PC-9 (cell line): ENCODE data around the gene INHBE. TPM values are rescaled to one million over a fixed set of nuclear protein-coding genes. Genes with fewer than 3 reads are reported as not detected.
A peak's percentile ranks its signal among the peaks of the same experiment; 100 is the strongest.

Source experiments
- BruUV-seq: library from RNA; stranded (reverse); fragments of 400-500 nt; replicated peaks from 2 replicates; lab custom pipeline; 2021; lab: Mats Ljungman, UMichigan
- CTCF ChIA-PET: fragments of 300-600 bp; sonication (Branson Sonifier 250); formaldehyde crosslinking; loops from one replicate; lab custom pipeline; 2022; ENCODE audit warnings: antibody characterized with exemption; lab: Charles Lee
- POLR2A ChIA-PET: fragments of 300-600 bp; sonication (Branson Sonifier 250); formaldehyde crosslinking; loops from one replicate; lab custom pipeline; 2022; ENCODE audit warnings: antibody characterized with exemption; ENCODE audit not compliant: unreplicated experiment; lab: Charles Lee
- DNase-seq, 2 experiments: peaks; one replicate each; pipeline versions ENCODE4 v3.0.0 to v3.0.0-alpha.2; 2015 to 2022; ENCODE audit warnings: mixed read lengths in 1 of 2
- H2AFZ ChIP-seq: fragments of 200-600 bp; sonication (generic); 2 replicates; pipeline ENCODE4 v1.8.1; 2017; ENCODE audit warnings: antibody characterized with exemption
- H3F3A ChIP-seq: fragments of 200-600 bp; sonication (generic); 2 replicates; pipeline ENCODE4 v1.8.1; 2017; ENCODE audit warnings: antibody characterized with exemption, mild to moderate bottlenecking, low read depth; ENCODE audit not compliant: insufficient read depth
- H3K27ac ChIP-seq: fragments of 200-600 bp; sonication (generic); 2 replicates; pipeline ENCODE4 v1.6.1; 2016; ENCODE audit warnings: mixed run types
- H3K27me3 ChIP-seq: fragments of 200-600 bp; sonication (generic); 2 replicates; pipeline ENCODE4 v1.6.1; 2016; ENCODE audit warnings: low read depth, mixed run types; ENCODE audit not compliant: insufficient read depth
- H3K36me3 ChIP-seq: fragments of 200-600 bp; sonication (generic); 2 replicates; pipeline ENCODE4 v1.6.1; 2016; ENCODE audit warnings: low read depth, mixed run types
- H3K4me1 ChIP-seq: fragments of 200-600 bp; sonication (generic); replicated peaks from 2 replicates; pipeline ENCODE4 v1.6.1; 2016; ENCODE audit warnings: mixed run types; ENCODE audit not compliant: insufficient read depth
- H3K4me2 ChIP-seq: fragments of 200-600 bp; sonication (generic); 2 replicates; pipeline ENCODE4 v1.6.1; 2017; ENCODE audit warnings: mixed run types
- H3K4me3 ChIP-seq: fragments of 200-600 bp; sonication (generic); 2 replicates; pipeline ENCODE4 v1.6.1; 2016; ENCODE audit warnings: mixed run types
- H3K79me2 ChIP-seq: fragments of 200-600 bp; sonication (generic); 2 replicates; pipeline ENCODE4 v1.6.1; 2017; ENCODE audit warnings: low read depth, mixed run types
- H3K9me2 ChIP-seq: fragments of 200-600 bp; sonication (generic); 2 replicates; pipeline ENCODE4 v1.8.1; 2017; ENCODE audit warnings: mild to moderate bottlenecking; ENCODE audit not compliant: insufficient read depth
- H3K9me3 ChIP-seq: fragments of 200-600 bp; sonication (generic); 2 replicates; pipeline ENCODE4 v1.8.1; 2016; ENCODE audit warnings: low read depth; ENCODE audit not compliant: insufficient read depth
- H4K20me1 ChIP-seq: fragments of 200-600 bp; sonication (generic); 2 replicates; pipeline ENCODE4 v1.8.1; 2017; ENCODE audit not compliant: insufficient read depth
- CTCF ChIP-seq: fragments of 200-600 bp; sonication (generic); conservative IDR thresholded peaks from 2 replicates; pipeline ENCODE4 v1.6.1; 2017; ENCODE audit warnings: mixed run types, antibody characterized with exemption, mild to moderate bottlenecking, moderate library complexity
- EZH2 ChIP-seq: fragments of 200-600 bp; sonication (generic); IDR thresholded peaks from 2 replicates; pipeline ENCODE4 v1.8.0; 2017; ENCODE audit warnings: antibody characterized with exemption, low read depth
- intact Hi-C: fragments of 100-400 bp; cut with micrococcal nuclease; formaldehyde crosslinking; loops from one replicate; pipeline ENCODE4 v1.10.0; 2022; ENCODE audit not compliant: unreplicated experiment
- total RNA-seq: library from RNA; stranded (reverse); gene quantifications from 2 replicates; pipeline ENCODE4 v1.2.3, GENCODE V29; 2021

The INHBE gene
- total RNA-seq, 1 experiment from 2014 or later = 0.90 TPM

GRCh38 chr12:57460841-57461275 is 5.8 kb downstream of the INHBE start:
- Histone ChIP-seq H2AFZ (no peak overlapping the region), H3K4me3 (peak overlapping the region; percentile 57; the same call in 1 of the 2 replicates), H3K79me2 (no peaks in the 10 kb centered on the region), H3K9me3 (no peaks in the 10 kb centered on the region), H3K9me2 (no peaks in the 10 kb centered on the region), H3F3A (no peaks in the 10 kb centered on the region), H4K20me1 (no peaks in the 10 kb centered on the region), H3K27ac (no peak overlapping the region), H3K36me3 (no peaks in the 10 kb centered on the region), H3K4me1 (peaks cover 36% of the 10 kb centered on the region), H3K27me3 (peaks cover 46% of the 10 kb centered on the region), H3K4me2 (peak overlapping the region; percentile 99)
- TF ChIP-seq CTCF (no peak), EZH2 (no peak)
- CTCF ChIA-PET = interaction anchor here (1.0 kb wide), 1 partner anchor 195 kb away, joined by 4 read pairs; no protein-coding TSS in a partner anchor
- POLR2A ChIA-PET = no interaction called here
- no TSS peak for BruUV-seq
- intact Hi-C loops = loop anchor here (5.0 kb wide), 1 partner anchor 171 kb away; the partner anchor contains the start of gene B4GALNT1
- DNase-seq = no peak

GRCh38 chr12:57461276-57461916 is 6.3 kb downstream of the INHBE start:
- CTCF ChIA-PET = interaction anchor here (1.0 kb wide), 1 partner anchor 196 kb away, joined by 4 read pairs; no protein-coding TSS in a partner anchor
- H3K79me2 ChIP-seq = no peaks in the 10 kb centered on the region
- no peaks in the 10 kb centered on the region for H3K9me2 ChIP-seq
- H3K4me2 ChIP-seq = peak overlapping the region; percentile 99
- H3K27me3 ChIP-seq = peaks cover 52% of the 10 kb centered on the region
- H3K9me3 ChIP-seq = no peaks in the 10 kb centered on the region
- no peak overlapping the region for H3K27ac ChIP-seq
- H3K4me3 ChIP-seq = peak overlapping the region; percentile 57
- no peak for TF ChIP-seq EZH2
- no peaks in the 10 kb centered on the region for H4K20me1 ChIP-seq
- BruUV-seq = no TSS peak
- peaks cover 30% of the 10 kb centered on the region for H3K4me1 ChIP-seq
- intact Hi-C loops = loop anchor here (5.0 kb wide), 1 partner anchor 171 kb away; the partner anchor contains the start of gene B4GALNT1
- peak overlapping the region; percentile 41; the same call in 1 of the 2 replicates for H2AFZ ChIP-seq
- no peaks in the 10 kb centered on the region for H3F3A ChIP-seq
- no peaks in the 10 kb centered on the region for H3K36me3 ChIP-seq
- POLR2A ChIA-PET = no interaction called here
- DNase-seq = peak in 1 of 2 experiments; percentile 39

- BruUV-seq = no TSS peak
- CTCF ChIA-PET = no interaction called here
- no peaks in the 10 kb centered on the region for H3K9me3 ChIP-seq
- POLR2A ChIA-PET = no interaction called here
- TF ChIP-seq EZH2 (no peak; the same call in 1 of the 2 replicates), CTCF (no peak)
- intact Hi-C loops = loop anchor here (2.0 to 5.0 kb wide), 2 partner anchors 170 to 231 kb away; partner anchors contain the start of gene B4GALNT1
- H3K4me3 ChIP-seq = peak overlapping the region; percentile 57
- H2AFZ ChIP-seq = peak overlapping the region; percentile 41; the same call in 1 of the 2 replicates
- H3K4me2 ChIP-seq = peak overlapping the region; percentile 99
- H4K20me1 ChIP-seq = no peaks in the 10 kb centered on the region
- no peaks in the 10 kb centered on the region for H3K79me2 ChIP-seq
- H3K27ac ChIP-seq = no peak overlapping the region
- H3K36me3 ChIP-seq = no peaks in the 10 kb centered on the region
- H3F3A ChIP-seq = no peaks in the 10 kb centered on the region
- peaks cover 25% of the 10 kb centered on the region for H3K4me1 ChIP-seq
- no peaks in the 10 kb centered on the region for H3K9me2 ChIP-seq
- DNase-seq = no peak
- H3K27me3 ChIP-seq = peaks cover 57% of the 10 kb centered on the region
Measured at GRCh38 chr12:57461917-57462250, 6.8 kb downstream of the INHBE start.
